HCT116 (cell line): ENCODE data around the gene TLX1. TPM values are rescaled to one million over a fixed set of nuclear protein-coding genes. Genes with fewer than 3 reads are reported as not detected.

Experiments used
- ATAC-seq: fragments of 200-7000 bp; cut with Tn5 transposase; 2 replicates; pipeline ENCODE4 v1.9.1; 2020; ENCODE audit warnings: mild to moderate bottlenecking, moderate library complexity
- BruUV-seq: library from RNA; stranded (reverse); fragments of 400-500 nt; replicated peaks from 2 replicates; lab custom pipeline; 2021; lab: Mats Ljungman, UMichigan
- CTCF ChIA-PET: fragments of 300-600 bp; sonication (Branson Sonifier 250); formaldehyde crosslinking; loops from one replicate; lab custom pipeline; 2021; ENCODE audit warnings: antibody characterized with exemption; lab: Charles Lee
- POLR2A ChIA-PET: fragments of 300-600, 350-600 bp; sonication (Branson Sonifier 250); formaldehyde crosslinking; loops from one replicate; lab custom pipeline; 2021; ENCODE audit warnings: antibody characterized with exemption; lab: Charles Lee
- RAD21 ChIA-PET, 2 experiments: fragments of 300-600 bp; sonication (Branson Sonifier 250); formaldehyde crosslinking; loops; one replicate each; lab custom pipeline; 2023; ENCODE audit warnings: low total read pairs in 2 of 2; ENCODE audit not compliant: uncharacterized antibody in 2 of 2, unreplicated experiment in 2 of 2, low non-redundant PET in 1 of 2; lab: Charles Lee
- DNase-seq: peaks from one replicate; pipeline ENCODE4 v3.0.0-alpha.2; 2010; ENCODE audit warnings: low read depth, low spot score
- H2AFZ ChIP-seq: fragments of 200-600 bp; shearing (Covaris generic), sonication (generic); 2 replicates; pipeline ENCODE4 v1.6.1; 2017; ENCODE audit warnings: low read depth, mixed run types, mixed read lengths, antibody characterized with exemption, low read length; ENCODE audit not compliant: poor library complexity, severe bottlenecking
- H3K27ac ChIP-seq: 2 replicates; pipeline ENCODE4 v1.5.1; 2012; ENCODE audit warnings: low read depth, low read length
- H3K27me3 ChIP-seq: fragments of 200-600 bp; sonication (generic); 2 replicates; pipeline ENCODE4 v1.6.1; 2016; ENCODE audit warnings: mixed run types, low read length, mixed read lengths; ENCODE audit not compliant: insufficient read depth
- H3K36me3 ChIP-seq, 2 experiments: fragments of 200-500 bp in 1 of 2; fragments of 200-600 bp in 1 of 2; sonication (Bioruptor generic) in 1 of 2; sonication (generic) in 1 of 2; 2 replicates each; pipeline versions ENCODE4 v1.5.1 to v1.6.1; 2014 to 2016; ENCODE audit warnings: low read length in 2 of 2, inconsistent platforms in 1 of 2, mixed read lengths in 1 of 2, mixed run types in 1 of 2; ENCODE audit not compliant: insufficient read depth in 2 of 2, control insufficient read depth in 1 of 2
- H3K4me1 ChIP-seq, 2 experiments: fragments of 200-600 bp in 1 of 2; sonication (generic) in 1 of 2; 2 replicates each; pipeline versions ENCODE4 v1.5.1 to v1.6.1; 2012 to 2017; ENCODE audit warnings: low read length in 2 of 2, inconsistent platforms in 1 of 2, mild to moderate bottlenecking in 1 of 2, mixed read lengths in 1 of 2, mixed run types in 1 of 2, moderate library complexity in 1 of 2; ENCODE audit not compliant: insufficient read depth in 2 of 2, control insufficient read depth in 1 of 2
- H3K4me2 ChIP-seq: fragments of 200-600 bp; sonication (generic); 2 replicates; pipeline ENCODE4 v1.6.1; 2017; ENCODE audit warnings: mixed run types, low read length, mixed read lengths
- H3K4me3 ChIP-seq, 2 experiments: fragments of 200-600 bp in 1 of 2; sonication (generic) in 1 of 2; replicated peaks in 1 of 2; 2 replicates each; pipeline ENCODE4 v1.5.1; 2011 to 2016; ENCODE audit warnings: low read length in 2 of 2, control low read depth in 1 of 2, low read depth in 1 of 2, mild to moderate bottlenecking in 1 of 2, mixed read lengths in 1 of 2, mixed run types in 1 of 2
- H3K79me2 ChIP-seq: fragments of 200-600 bp; sonication (generic); 2 replicates; pipeline ENCODE4 v1.6.1; 2017; ENCODE audit warnings: mild to moderate bottlenecking, mixed run types, low read length, moderate library complexity, mixed read lengths; ENCODE audit not compliant: insufficient read depth
- H3K9ac ChIP-seq: fragments of 200-600 bp; sonication (generic); 2 replicates; pipeline ENCODE4 v1.6.1; 2016; ENCODE audit warnings: low read length, mixed read lengths
- H3K9me2 ChIP-seq: fragments of 200-600 bp; sonication (generic), shearing (Covaris generic); 2 replicates; pipeline ENCODE4 v1.6.1; 2017; ENCODE audit warnings: mixed run types, mild to moderate bottlenecking, moderate library complexity; ENCODE audit not compliant: insufficient read depth
- H3K9me3 ChIP-seq, 2 experiments: fragments of 200-500 bp in 1 of 2; fragments of 200-600 bp in 1 of 2; sonication (Bioruptor generic) in 1 of 2; sonication (generic) in 1 of 2; 2 replicates each; pipeline ENCODE4 v1.6.1; 2014 to 2017; ENCODE audit warnings: low read length in 2 of 2, mixed read lengths in 2 of 2, inconsistent platforms in 1 of 2, low read depth in 1 of 2, mild to moderate bottlenecking in 1 of 2, mixed run types in 1 of 2, moderate library complexity in 1 of 2; ENCODE audit not compliant: control insufficient read depth in 1 of 2, insufficient read depth in 1 of 2
- H4K20me1 ChIP-seq: fragments of 200-600 bp; sonication (generic), shearing (Covaris generic); 2 replicates; pipeline ENCODE4 v1.6.1; 2017; ENCODE audit warnings: mixed run types, mild to moderate bottlenecking, moderate library complexity; ENCODE audit not compliant: insufficient read depth
- FOSL1 ChIP-seq: IDR thresholded peaks from 2 replicates; pipeline ENCODE4 v1.6.1; 2012; ENCODE audit warnings: low read depth
- JUND ChIP-seq: IDR thresholded peaks from 2 replicates; pipeline ENCODE4 v1.6.1; 2012
- MAX ChIP-seq: IDR thresholded peaks from 2 replicates; pipeline ENCODE4 v1.6.1; 2012
- POLR2AphosphoS5 ChIP-seq: IDR thresholded peaks from 2 replicates; pipeline ENCODE4 v1.6.1; 2011; ENCODE audit warnings: mild to moderate bottlenecking, low read depth, low read length, moderate library complexity
- REST ChIP-seq: IDR thresholded peaks from 2 replicates; pipeline ENCODE4 v1.6.1; 2012; ENCODE audit warnings: low read depth
- SRF ChIP-seq: IDR thresholded peaks from 2 replicates; pipeline ENCODE4 v1.6.1; 2012; ENCODE audit warnings: low read depth
- YY1 ChIP-seq: IDR thresholded peaks from 2 replicates; pipeline ENCODE4 v1.6.1; 2011; ENCODE audit warnings: low read length, low read depth, moderate library complexity, mild to moderate bottlenecking; ENCODE audit not compliant: insufficient replicate concordance; ENCODE audit errors: extremely low read depth
- ZBTB33 ChIP-seq: IDR thresholded peaks from 2 replicates; pipeline ENCODE4 v1.6.1; 2011; ENCODE audit warnings: mild to moderate bottlenecking, low read length, moderate library complexity; ENCODE audit not compliant: insufficient replicate concordance; ENCODE audit errors: extremely low read depth
- ZFX ChIP-seq: fragments of 450-650 bp; IDR thresholded peaks from 2 replicates; pipeline ENCODE4 v1.6.1; 2017
- intact Hi-C: fragments of 100-400 bp; cut with micrococcal nuclease; formaldehyde crosslinking; loops from 2 replicates; pipeline ENCODE4 v1.10.0; 2022
- total RNA-seq: library from RNA; stranded (reverse); gene quantifications from one replicate; pipeline ENCODE4 v1.2.1, GENCODE V29; 2021; ENCODE audit not compliant: unreplicated experiment

The TLX1 gene
- total RNA-seq, 1 experiment from 2014 or later: not detected

- no peak overlapping the region for H3K4me3 ChIP-seq
- intact Hi-C loops: no loop called here
- H2AFZ ChIP-seq: no peak overlapping the region
- no peak for ATAC-seq
- BruUV-seq: no TSS peak
- CTCF ChIA-PET: interaction anchor here (0.7 to 9.5 kb wide), 15 partner anchors 10 to 474 kb away, joined by 3 to 414 read pairs (median 13); partner anchors contain the start of gene KAZALD1
- TF ChIP-seq REST (no peak), SRF (no peak), JUND (no peak), ZBTB33 (no peak), FOSL1 (no peak), ZFX (no peak), YY1 (no peak), MAX (no peak), POLR2AphosphoS5 (no peak)
- TF ChIP-seq, all 23 proteins: peak for 0
- H3K27me3 ChIP-seq: peaks cover 6% of the 10 kb centered on the region; the same call in 1 of the 2 replicates
- H4K20me1 ChIP-seq: no peaks in the 10 kb centered on the region
- no peak for DNase-seq
- RAD21 ChIA-PET: interaction anchor here (2.0 to 3.9 kb wide), 2 partner anchors 45 kb away, joined by 44 to 92 read pairs; no protein-coding TSS in a partner anchor
- H3K9me2 ChIP-seq: no peaks in the 10 kb centered on the region
- H3K36me3 ChIP-seq: no peaks in the 10 kb centered on the region
- no peak overlapping the region for H3K4me2 ChIP-seq
- peaks cover 0 to 23% of the 10 kb centered on the region in 2 experiments; a peak in 2 of 4 replicates for H3K4me1 ChIP-seq
- no peaks in the 10 kb centered on the region for H3K9me3 ChIP-seq
- POLR2A ChIA-PET: interaction anchor here (1.7 to 2.9 kb wide), 3 partner anchors 43 to 65 kb away, joined by 3 to 36 read pairs (median 7); partner anchors contain the start of genes PDZD7 and SFXN3
- no peaks in the 10 kb centered on the region for H3K79me2 ChIP-seq
- no peak overlapping the region for H3K9ac ChIP-seq
- H3K27ac ChIP-seq: no peak overlapping the region
These were observed 34.7 kb upstream of the TLX1 start for GRCh38 chr10:101096378-101096777.
